Tibial nerve (tissue), 4 donors: ENCODE results near the gene LIAS. TPM values are rescaled to one million over a fixed set of nuclear protein-coding genes. Genes with fewer than 3 reads are reported as not detected.
A peak's percentile ranks its signal among the peaks of the same experiment; 100 is the strongest.
"Not testable (repeated sequence)": the region's sequence is repeated elsewhere in the genome, so short reads cannot be mapped to it uniquely, and the experiment has no call there.

ENCODE experiments used
- DNase-seq, 2 donors: peaks; one replicate each; pipeline ENCODE4 v3.0.0-alpha.2; 2019; ENCODE audit warnings: low spot score in 2 of 2
- H3K27ac ChIP-seq, 4 donors: fragments of 200-600 bp; sonication (generic) in 3 of 4; one replicate each; pipeline ENCODE4 v1.5.1; 2017 to 2019; ENCODE audit warnings: mild to moderate bottlenecking in 1 of 4
- H3K27me3 ChIP-seq, 2 donors: fragments of 200-600 bp; sonication (generic) in 1 of 2; one replicate each; pipeline versions ENCODE4 v1.5.1 to v1.6.0; 2017 to 2019
- H3K36me3 ChIP-seq, 3 donors: fragments of 200-600 bp; sonication (generic); one replicate each; pipeline ENCODE4 v1.5.1; 2018 to 2019
- H3K4me1 ChIP-seq, 4 donors: fragments of 200-600 bp; sonication (generic) in 3 of 4; one replicate each; pipeline ENCODE4 v1.5.1; 2017 to 2019
- H3K4me3 ChIP-seq, 4 donors: fragments of 200-600 bp; sonication (generic) in 3 of 4; one replicate each; pipeline ENCODE4 v1.5.1; 2017 to 2019; ENCODE audit warnings: mild to moderate bottlenecking in 1 of 4, moderate library complexity in 1 of 4
- H3K9me3 ChIP-seq, 4 donors: fragments of 200-600 bp; sonication (generic) in 3 of 4; one replicate each; pipeline ENCODE4 v1.5.1; 2017 to 2019
- EP300 ChIP-seq, 2 donors: sonication (generic); formaldehyde crosslinking; IDR thresholded peaks; one replicate each; pipeline ENCODE4 v1.6.1; 2017; ENCODE audit warnings: antibody characterized with exemption in 2 of 2, mild to moderate bottlenecking in 1 of 2
- POLR2A ChIP-seq, 2 donors: fragments of 450-650 bp; IDR thresholded peaks; one replicate each; pipeline ENCODE4 v1.6.1; 2017; ENCODE audit warnings: antibody characterized with exemption in 2 of 2, mild to moderate bottlenecking in 2 of 2, moderate library complexity in 2 of 2
- WGBS, 2 donors: methylation state at CpG; one replicate each; pipeline ENCODE4 v1.1.5; 2018; 5-methylcytosine and 5-hydroxymethylcytosine counted together
- total RNA-seq, 4 donors: library from RNA; depleted of rRNA; stranded (reverse); fragments of >200 nt; gene quantifications; one replicate each; pipeline ENCODE4 v1.1.0, GENCODE V29; 2016
- TF ChIP-seq, protein P1 (sequence below), 5 experiments: fragments of 200-600 bp in 3 of 5; fragments of 450-650 bp in 2 of 5; sonication (generic) in 3 of 5; IDR thresholded peaks; one replicate each; pipeline ENCODE4 v1.5.1; 2016 to 2019; ENCODE audit warnings: antibody characterized with exemption in 5 of 5, mild to moderate bottlenecking in 3 of 5, moderate library complexity in 2 of 5

LIAS gene
- total RNA-seq, 4 donors from 2014 or later = 9.3 to 11.2 (median 11.0) TPM

GRCh38 chr4:39455486-39455885 is 3.4 kb upstream of the LIAS start:
- Histone ChIP-seq H3K4me3 (no peak overlapping the region), H3K9me3 (no peaks in the 10 kb centered on the region), H3K27me3 (no peaks in the 10 kb centered on the region), H3K36me3 (peaks cover 10 to 67% (median 20%) of the 10 kb centered on the region in 3 donors), H3K4me1 (peaks cover 4 to 42% (median 20%) of the 10 kb centered on the region in 4 donors), H3K27ac (no peak overlapping the region)
- WGBS, 2 donors = 89% methylated on average over 6 of the region's 6 CpGs
- TF ChIP-seq EP300 (IDR thresholded peaks at IDR 0.05) (no peak), POLR2A (IDR thresholded peaks at IDR 0.05) (no peak)
- TF ChIP-seq, protein P1, sequence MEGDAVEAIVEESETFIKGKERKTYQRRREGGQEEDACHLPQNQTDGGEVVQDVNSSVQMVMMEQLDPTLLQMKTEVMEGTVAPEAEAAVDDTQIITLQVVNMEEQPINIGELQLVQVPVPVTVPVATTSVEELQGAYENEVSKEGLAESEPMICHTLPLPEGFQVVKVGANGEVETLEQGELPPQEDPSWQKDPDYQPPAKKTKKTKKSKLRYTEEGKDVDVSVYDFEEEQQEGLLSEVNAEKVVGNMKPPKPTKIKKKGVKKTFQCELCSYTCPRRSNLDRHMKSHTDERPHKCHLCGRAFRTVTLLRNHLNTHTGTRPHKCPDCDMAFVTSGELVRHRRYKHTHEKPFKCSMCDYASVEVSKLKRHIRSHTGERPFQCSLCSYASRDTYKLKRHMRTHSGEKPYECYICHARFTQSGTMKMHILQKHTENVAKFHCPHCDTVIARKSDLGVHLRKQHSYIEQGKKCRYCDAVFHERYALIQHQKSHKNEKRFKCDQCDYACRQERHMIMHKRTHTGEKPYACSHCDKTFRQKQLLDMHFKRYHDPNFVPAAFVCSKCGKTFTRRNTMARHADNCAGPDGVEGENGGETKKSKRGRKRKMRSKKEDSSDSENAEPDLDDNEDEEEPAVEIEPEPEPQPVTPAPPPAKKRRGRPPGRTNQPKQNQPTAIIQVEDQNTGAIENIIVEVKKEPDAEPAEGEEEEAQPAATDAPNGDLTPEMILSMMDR (IDR thresholded peaks at IDR 0.05) = no peak
- no peak for DNase-seq

- DNase-seq = no peak
- H3K4me1 ChIP-seq = peaks cover 4 to 42% (median 20%) of the 10 kb centered on the region in 4 donors
- H3K27ac ChIP-seq = peak overlapping the region in 3 of 4 donors; percentile 92 to 98 (median 92)
- peak overlapping the region; percentile 67 to 87 (median 76) for H3K4me3 ChIP-seq
- no peaks in the 10 kb centered on the region for H3K27me3 ChIP-seq
- TF ChIP-seq, protein P1 (IDR thresholded peaks at IDR 0.05) = no peak
- TF ChIP-seq POLR2A (IDR thresholded peaks at IDR 0.05) (no peak), EP300 (IDR thresholded peaks at IDR 0.05) (no peak)
- H3K36me3 ChIP-seq = peaks cover 7 to 64% (median 19%) of the 10 kb centered on the region in 3 donors
- WGBS, 2 donors = 61 to 64% methylated on average over 10 of the region's 10 CpGs
- H3K9me3 ChIP-seq = no peaks in the 10 kb centered on the region
These were observed 1.7 kb upstream of the LIAS start for GRCh38 chr4:39456946-39457763.

- 0 to 1% methylated on average over 8 to 13 of the region's 13 CpGs for WGBS, 2 donors
- Histone ChIP-seq H3K4me1 (peaks cover 4 to 42% (median 20%) of the 10 kb centered on the region in 4 donors), H3K27ac (peak overlapping the region; percentile 92 to 98 (median 92)), H3K4me3 (peak overlapping the region; percentile 67 to 87 (median 76)), H3K36me3 (peaks cover 7 to 64% (median 13%) of the 10 kb centered on the region in 3 donors)
- not testable (repeated sequence) for DNase-seq, H3K27me3 ChIP-seq, H3K9me3 ChIP-seq
These were observed 723 bp upstream of the LIAS start for GRCh38 chr4:39458161-39458504.

DNA sequence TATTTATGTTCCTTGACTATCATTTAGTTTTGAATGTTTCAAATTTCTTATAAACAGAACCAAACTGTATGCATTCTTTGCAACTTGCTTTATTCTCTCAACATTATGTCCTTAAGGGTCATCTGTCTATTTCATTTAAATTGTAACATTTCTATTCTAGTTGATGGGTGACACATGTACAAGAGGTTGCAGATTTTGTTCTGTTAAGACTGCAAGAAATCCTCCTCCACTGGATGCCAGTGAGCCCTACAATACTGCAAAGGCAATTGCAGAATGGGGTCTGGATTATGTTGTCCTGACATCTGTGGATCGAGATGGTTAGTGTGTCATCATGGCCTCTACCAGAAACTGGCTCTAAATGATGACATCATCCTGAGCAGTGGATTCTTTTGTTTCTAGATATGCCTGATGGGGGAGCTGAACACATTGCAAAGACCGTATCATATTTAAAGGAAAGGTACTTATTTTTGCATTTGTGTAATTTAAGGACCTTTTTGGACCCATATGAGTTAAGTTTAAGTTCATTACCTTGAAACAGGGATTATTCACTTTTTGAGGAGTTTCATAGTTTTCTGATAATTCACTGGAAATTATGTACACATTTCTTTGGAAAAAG is 6.1 kb downstream of the LIAS start:
- Histone ChIP-seq H3K27me3 (no peaks in the 10 kb centered on the region), H3K36me3 (peaks cover 0 to 58% (median 7%) of the 10 kb centered on the region in 3 donors), H3K27ac (no peak overlapping the region), H3K4me1 (peaks cover 0 to 9% (median 1%) of the 10 kb centered on the region in 4 donors), H3K4me3 (no peak overlapping the region), H3K9me3 (no peaks in the 10 kb centered on the region)
- no peak for DNase-seq
- TF ChIP-seq EP300 (IDR thresholded peaks at IDR 0.05) = no peak
- TF ChIP-seq POLR2A (IDR thresholded peaks at IDR 0.05) = no peak
- TF ChIP-seq, protein P1 (IDR thresholded peaks at IDR 0.05) = no peak
- WGBS, 2 donors = 20 to 33% methylated on average over 2 of the region's 2 CpGs

- WGBS, 2 donors = 60 to 73% methylated on average over 4 of the region's 4 CpGs
- no peaks in the 10 kb centered on the region for H3K27me3 ChIP-seq
- H3K4me3 ChIP-seq = no peak overlapping the region
- no peak overlapping the region for H3K27ac ChIP-seq
- TF ChIP-seq, protein P1 (IDR thresholded peaks at IDR 0.05) = no peak
- TF ChIP-seq POLR2A (IDR thresholded peaks at IDR 0.05) (no peak), EP300 (IDR thresholded peaks at IDR 0.05) (no peak)
- no peaks in the 10 kb centered on the region for H3K9me3 ChIP-seq
- H3K4me1 ChIP-seq = peaks cover 0 to 8% (median 0%) of the 10 kb centered on the region in 4 donors
- peaks cover 0 to 55% (median 7%) of the 10 kb centered on the region in 3 donors for H3K36me3 ChIP-seq
- no peak for DNase-seq
These were observed 7.9 kb downstream of the LIAS start for GRCh38 chr4:39466747-39467146.
